B cell (primary cell): ENCODE data around the gene PTPRT. TPM values are rescaled to one million over a fixed set of nuclear protein-coding genes. Genes with fewer than 3 reads are reported as not detected.

Source experiments
- ATAC-seq: fragments of 200-7000 bp; cut with Tn5 transposase; one replicate; pipeline ENCODE4 v1.10.0; 2021; ENCODE audit warnings: low read depth, mild to moderate bottlenecking, moderate number of reproducible peaks, moderate library complexity
- CTCF ChIA-PET: fragments of 350-600 bp; sonication (Branson Sonifier 250); formaldehyde crosslinking; loops from one replicate; lab custom pipeline; 2021; ENCODE audit warnings: antibody characterized with exemption, inconsistent platforms; lab: Charles Lee
- POLR2A ChIA-PET: fragments of 350-600 bp; sonication (Branson Sonifier 250); formaldehyde crosslinking; loops from one replicate; lab custom pipeline; 2021; ENCODE audit warnings: antibody characterized with exemption; lab: Charles Lee
- DNase-seq: peaks from one replicate; pipeline ENCODE4 v3.0.0; 2013
- H2AFZ ChIP-seq: 2 replicates; pipeline ENCODE4 v1.6.1; 2012; ENCODE audit warnings: mild to moderate bottlenecking, low read depth, low read length; ENCODE audit not compliant: insufficient read depth, poor library complexity, severe bottlenecking
- H3K27ac ChIP-seq, 2 donors: 1 replicate in 1 of 2; 2 replicates in 1 of 2; pipeline ENCODE4 v1.5.1; 2012 to 2013; ENCODE audit warnings: low read length in 2 of 2, mild to moderate bottlenecking in 2 of 2, moderate library complexity in 1 of 2
- H3K27me3 ChIP-seq, 4 experiments: fragments of 200-600 bp in 1 of 4; sonication (generic) in 1 of 4; replicated peaks in 1 of 4; 1 replicate in 2 of 4; 2 replicates in 2 of 4; pipeline versions ENCODE4 v1.6.1 to v1.7.0; 2013 to 2016; ENCODE audit warnings: low read length in 3 of 4, mild to moderate bottlenecking in 2 of 4, mixed read lengths in 1 of 4, moderate library complexity in 1 of 4; ENCODE audit not compliant: insufficient read depth in 4 of 4, control insufficient read depth in 3 of 4; ENCODE audit errors: control extremely low read depth in 1 of 4
- H3K36me3 ChIP-seq, 2 experiments: replicated peaks in 1 of 2; 1 replicate in 1 of 2; 2 replicates in 1 of 2; pipeline versions ENCODE4 v1.6.1 to v1.7.1; 2013; ENCODE audit warnings: low read length in 1 of 2; ENCODE audit not compliant: insufficient read depth in 2 of 2, control insufficient read depth in 1 of 2; ENCODE audit errors: control extremely low read depth in 1 of 2, extremely low read depth in 1 of 2
- H3K4me1 ChIP-seq, 2 donors: fragments of 200-600 bp in 1 of 2; sonication (generic) in 1 of 2; 1 replicate in 1 of 2; 2 replicates in 1 of 2; pipeline versions ENCODE4 v1.5.1 to v1.6.1; 2013 to 2017; ENCODE audit warnings: low read length in 2 of 2; ENCODE audit not compliant: control insufficient read depth in 2 of 2, insufficient read depth in 2 of 2
- H3K4me2 ChIP-seq: replicated peaks from 2 replicates; pipeline ENCODE3; 2012; ENCODE audit warnings: mild to moderate bottlenecking, low read depth, low read length; ENCODE audit not compliant: poor library complexity, severe bottlenecking
- H3K4me3 ChIP-seq, 5 experiments: fragments of 200-600 bp in 1 of 5; sonication (generic) in 1 of 5; 1 replicate in 3 of 5; 2 replicates in 2 of 5; pipeline versions ENCODE4 v1.5.1 to v1.7.0; 2011 to 2016; ENCODE audit warnings: low read length in 4 of 5, mild to moderate bottlenecking in 4 of 5, low read depth in 2 of 5, control low read depth in 1 of 5, moderate library complexity in 1 of 5; ENCODE audit not compliant: insufficient read depth in 1 of 5; ENCODE audit errors: control extremely low read depth in 1 of 5, extremely low read depth in 1 of 5
- H3K79me2 ChIP-seq: fragments of 200-600 bp; sonication (generic); one replicate; pipeline ENCODE4 v1.6.0; 2016; ENCODE audit warnings: low read length; ENCODE audit not compliant: control insufficient read depth, insufficient read depth
- H3K9ac ChIP-seq: fragments of 200-600 bp; sonication (generic); 2 replicates; pipeline ENCODE4 v1.6.1; 2017; ENCODE audit warnings: mild to moderate bottlenecking, low read length, moderate library complexity
- H3K9me3 ChIP-seq, 3 donors: one replicate each; pipeline versions ENCODE4 v1.6.1 to v1.7.1; 2013; ENCODE audit warnings: low read length in 2 of 3; ENCODE audit not compliant: control insufficient read depth in 2 of 3, insufficient read depth in 1 of 3; ENCODE audit errors: control extremely low read depth in 1 of 3
- H4K20me1 ChIP-seq: 2 replicates; pipeline ENCODE4 v1.6.0; 2012; ENCODE audit warnings: mild to moderate bottlenecking, low read length; ENCODE audit not compliant: insufficient read depth, control insufficient read depth, poor library complexity, severe bottlenecking
- H3K27ac Mint-ChIP-seq: one replicate; pipeline ENCODE4 v1.8.0; 2021; ENCODE audit warnings: mixed read lengths
- H3K27me3 Mint-ChIP-seq: one replicate; pipeline ENCODE4 v1.8.0; 2021; ENCODE audit warnings: mixed read lengths
- H3K4me1 Mint-ChIP-seq: one replicate; pipeline ENCODE4 v1.8.0; 2021; ENCODE audit warnings: mixed read lengths
- H3K4me3 Mint-ChIP-seq: one replicate; pipeline ENCODE4 v1.8.0; 2021; ENCODE audit warnings: mixed read lengths
- H3K9me3 Mint-ChIP-seq: one replicate; pipeline ENCODE4 v1.8.0; 2022; ENCODE audit warnings: mixed read lengths; ENCODE audit not compliant: insufficient read depth
- EZH2 ChIP-seq: IDR thresholded peaks from 2 replicates; pipeline ENCODE4 v1.6.1; 2012; ENCODE audit warnings: borderline replicate concordance, low read depth, mild to moderate bottlenecking, moderate library complexity, low read length; ENCODE audit not compliant: insufficient read depth, poor library complexity, severe bottlenecking
- WGBS: methylation state at CpG from one replicate; pipeline ENCODE4 v1.1.5; 2013; ENCODE audit warnings: missing lambda C conversion rate; ENCODE audit not compliant: insufficient coverage; 5-methylcytosine and 5-hydroxymethylcytosine counted together
- intact Hi-C: fragments of 100-400 bp; cut with micrococcal nuclease; formaldehyde crosslinking; loops from one replicate; pipeline ENCODE4 v1.10.0; 2022
- polyA plus RNA-seq: library from polyadenylated mRNA; depleted of rRNA; stranded (reverse); fragments of >200 nt; gene quantifications from 2 replicates; pipeline ENCODE4 v1.2.3, GENCODE V29; 2012
- total RNA-seq, 2 donors: library from RNA; stranded (reverse); fragments of 120-200 nt in 1 of 2; gene quantifications; 1 replicate in 1 of 2; 2 replicates in 1 of 2; pipeline versions ENCODE4 v1.2.3 to v1.2.4, GENCODE V29; 2013 to 2022
- TF ChIP-seq, protein P1 (sequence below): fragments of 200-600 bp; IDR thresholded peaks from one replicate; pipeline ENCODE4 v1.8.0; 2022; ENCODE audit warnings: antibody characterized with exemption, mild to moderate bottlenecking

Gene PTPRT
- total and polyA plus RNA-seq, 2 donors (not counting 1 experiment from before 2014, with no cell fraction given): not detected

- no peak overlapping the region for H3K27ac Mint-ChIP-seq
- H3K36me3 ChIP-seq: no peaks in the 10 kb centered on the region
- no peak for DNase-seq
- H3K4me3 ChIP-seq: no peak overlapping the region
- intact Hi-C loops: no loop called here
- no peaks in the 10 kb centered on the region for H3K4me1 ChIP-seq
- peaks cover under 1% of the 10 kb centered on the region for H3K9me3 Mint-ChIP-seq
- H4K20me1 ChIP-seq: no peaks in the 10 kb centered on the region
- H3K9ac ChIP-seq: no peak overlapping the region
- TF ChIP-seq, protein P1, sequence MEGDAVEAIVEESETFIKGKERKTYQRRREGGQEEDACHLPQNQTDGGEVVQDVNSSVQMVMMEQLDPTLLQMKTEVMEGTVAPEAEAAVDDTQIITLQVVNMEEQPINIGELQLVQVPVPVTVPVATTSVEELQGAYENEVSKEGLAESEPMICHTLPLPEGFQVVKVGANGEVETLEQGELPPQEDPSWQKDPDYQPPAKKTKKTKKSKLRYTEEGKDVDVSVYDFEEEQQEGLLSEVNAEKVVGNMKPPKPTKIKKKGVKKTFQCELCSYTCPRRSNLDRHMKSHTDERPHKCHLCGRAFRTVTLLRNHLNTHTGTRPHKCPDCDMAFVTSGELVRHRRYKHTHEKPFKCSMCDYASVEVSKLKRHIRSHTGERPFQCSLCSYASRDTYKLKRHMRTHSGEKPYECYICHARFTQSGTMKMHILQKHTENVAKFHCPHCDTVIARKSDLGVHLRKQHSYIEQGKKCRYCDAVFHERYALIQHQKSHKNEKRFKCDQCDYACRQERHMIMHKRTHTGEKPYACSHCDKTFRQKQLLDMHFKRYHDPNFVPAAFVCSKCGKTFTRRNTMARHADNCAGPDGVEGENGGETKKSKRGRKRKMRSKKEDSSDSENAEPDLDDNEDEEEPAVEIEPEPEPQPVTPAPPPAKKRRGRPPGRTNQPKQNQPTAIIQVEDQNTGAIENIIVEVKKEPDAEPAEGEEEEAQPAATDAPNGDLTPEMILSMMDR: no peak
- TF ChIP-seq EZH2: no peak
- H3K9me3 ChIP-seq: peaks cover 0 to 19% (median 0%) of the 10 kb centered on the region in 3 donors
- H3K27me3 Mint-ChIP-seq: no peaks in the 10 kb centered on the region
- H3K27me3 ChIP-seq: no peaks in the 10 kb centered on the region
- ChIA-PET CTCF (no interaction called here), POLR2A (no interaction called here)
- H3K4me1 Mint-ChIP-seq: no peaks in the 10 kb centered on the region
- no peaks in the 10 kb centered on the region for H3K79me2 ChIP-seq
- WGBS: 94% methylated on average over 6 of the region's 6 CpGs
- H3K4me2 ChIP-seq: no peak overlapping the region
- no peak for ATAC-seq
- H2AFZ ChIP-seq: no peak overlapping the region
- no peak overlapping the region for H3K27ac ChIP-seq
- no peak overlapping the region for H3K4me3 Mint-ChIP-seq
Measured at GRCh38 chr20:42844751-42845150, 345.0 kb downstream of the PTPRT start.

DNA sequence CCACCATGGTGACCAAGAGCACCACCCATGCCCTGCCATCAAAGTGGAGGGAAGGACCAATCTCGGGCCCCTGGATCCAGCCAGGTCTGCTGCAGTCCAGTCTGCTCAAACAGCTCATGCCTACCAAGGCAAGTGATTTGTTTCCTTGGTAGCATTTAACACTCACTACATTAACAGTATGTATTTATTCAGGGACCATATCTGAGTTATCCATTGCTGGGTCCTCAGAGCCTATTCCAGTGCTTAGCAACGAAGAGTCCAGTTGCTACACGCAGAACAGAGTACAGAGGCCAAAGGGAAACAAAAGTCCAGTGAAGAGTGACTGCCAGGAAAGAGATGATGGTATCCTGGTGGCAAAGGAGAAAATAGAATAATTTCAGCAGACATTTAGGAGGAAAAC, 352.2 kb downstream of the PTPRT start:
- no peak overlapping the region for H3K27ac Mint-ChIP-seq
- POLR2A ChIA-PET: no interaction called here
- DNase-seq (no peak), ATAC-seq (no peak)
- no peak overlapping the region for H3K27ac ChIP-seq
- H3K4me3 Mint-ChIP-seq: no peak overlapping the region
- no peak overlapping the region for H3K9ac ChIP-seq
- no peaks in the 10 kb centered on the region for H3K79me2 ChIP-seq
- H3K27me3 Mint-ChIP-seq: no peaks in the 10 kb centered on the region
- no peaks in the 10 kb centered on the region for H3K4me1 Mint-ChIP-seq
- H4K20me1 ChIP-seq: no peaks in the 10 kb centered on the region
- TF ChIP-seq EZH2: no peak
- TF ChIP-seq, protein P1: no peak
- intact Hi-C loops: no loop called here
- no peak overlapping the region for H3K4me2 ChIP-seq
- CTCF ChIA-PET: no interaction called here
- H3K9me3 ChIP-seq: peaks cover 0 to 14% (median 0%) of the 10 kb centered on the region in 3 donors
- H3K36me3 ChIP-seq: no peaks in the 10 kb centered on the region
- WGBS: 74% methylated on average over 2 of the region's 3 CpGs
- H2AFZ ChIP-seq: no peak overlapping the region
- no peak overlapping the region for H3K4me3 ChIP-seq
- no peaks in the 10 kb centered on the region for H3K27me3 ChIP-seq
- no peaks in the 10 kb centered on the region for H3K9me3 Mint-ChIP-seq
- H3K4me1 ChIP-seq: no peaks in the 10 kb centered on the region
